Esophagus squamous epithelium (tissue), 4 donors: ENCODE measurements around the gene EVA1A.

ENCODE experiments used
- CTCF ChIP-seq, 6 experiments: fragments of 450-650 bp in 4 of 6; fragments of 200-600 bp in 2 of 6; sonication (generic) in 2 of 6; IDR thresholded peaks; one replicate each; pipeline ENCODE4 v1.5.1; 2016 to 2019; ENCODE audit warnings: antibody characterized with exemption in 6 of 6, mild to moderate bottlenecking in 4 of 6, moderate library complexity in 4 of 6
- POLR2A ChIP-seq, 4 donors: fragments of 450-650 bp; IDR thresholded peaks; one replicate each; pipeline ENCODE4 v1.6.1; 2017; ENCODE audit warnings: antibody characterized with exemption in 4 of 4, mild to moderate bottlenecking in 4 of 4, moderate library complexity in 3 of 4

DNA sequence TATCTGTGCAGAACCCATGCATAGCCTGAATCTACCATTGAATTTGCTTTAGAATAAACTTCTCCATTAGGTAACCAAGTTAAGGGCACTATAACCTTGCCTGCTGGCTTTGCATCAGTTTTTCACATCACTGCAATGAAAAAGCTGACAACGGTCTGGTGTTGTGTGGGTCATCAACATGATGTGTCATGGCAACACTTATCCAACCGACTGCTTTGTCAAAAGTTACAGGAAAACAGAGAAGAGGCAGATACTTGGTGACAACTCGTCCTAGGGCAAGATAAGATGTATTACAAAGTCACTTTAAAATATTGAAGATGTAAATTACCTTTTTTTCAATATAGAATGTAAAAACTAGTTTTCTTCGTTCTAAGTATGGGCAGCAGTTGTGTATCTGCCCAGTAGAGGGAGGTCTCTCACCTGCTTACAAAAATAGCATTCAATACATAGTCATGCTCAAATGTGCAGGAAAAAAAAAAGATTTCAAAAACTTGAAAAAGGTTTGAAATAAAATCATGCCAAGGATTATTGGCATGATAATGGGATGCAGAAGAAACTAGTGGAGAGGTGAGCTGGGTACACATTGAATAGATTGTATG is 96.3 kb downstream of the EVA1A start:
- peak; percentile 17 to 70 (median 51) for TF ChIP-seq CTCF (IDR thresholded peaks at IDR 0.05)
- no peak for TF ChIP-seq POLR2A (IDR thresholded peaks at IDR 0.05)
